DMS79 (cell line): ENCODE results near the gene ALG8.
"Not testable (repeated sequence)": the region's sequence is repeated elsewhere in the genome, so short reads cannot be mapped to it uniquely, and the experiment has no call there.

ENCODE experiments used
- DNase-seq: peaks from one replicate; lab custom pipeline; 2025; lab: John Stamatoyannopoulos, UW

ALG8 gene

GRCh38 chr11:78071717-78072116 lies 67.7 kb downstream of the ALG8 start:
- DNase-seq = no peak

GRCh38 chr11:78070621-78071020 lies 68.8 kb downstream of the ALG8 start:
- DNase-seq = no peak

GRCh38 chr11:78069465-78069864 lies 70.0 kb downstream of the ALG8 start:
- DNase-seq = peak; percentile 51

GRCh38 chr11:78067704-78068103 lies 71.7 kb downstream of the ALG8 start:
- no peak for DNase-seq

DNA sequence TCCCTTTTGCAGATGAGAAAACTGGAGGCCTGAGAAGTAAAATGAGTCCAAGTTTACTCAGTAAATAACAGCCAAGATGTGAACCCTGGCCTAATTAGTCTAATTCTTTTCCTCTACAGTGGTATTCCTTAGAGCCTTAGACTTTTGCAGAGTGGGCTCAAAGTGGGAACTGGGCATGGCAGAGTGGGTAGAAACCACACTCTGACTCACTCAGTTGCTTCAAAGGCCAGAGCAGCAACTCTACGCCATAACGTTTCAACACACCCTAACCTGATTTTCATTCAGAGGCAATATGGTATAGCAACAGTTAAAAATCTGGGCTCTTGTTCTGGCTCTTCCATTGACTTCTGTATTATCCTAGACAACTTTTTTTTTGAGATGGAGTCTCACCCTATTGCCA lies 73.0 kb downstream of the ALG8 start:
- DNase-seq = no peak

GRCh38 chr11:78065203-78065602 lies 74.2 kb downstream of the ALG8 start:
- no peak for DNase-seq

DNA sequence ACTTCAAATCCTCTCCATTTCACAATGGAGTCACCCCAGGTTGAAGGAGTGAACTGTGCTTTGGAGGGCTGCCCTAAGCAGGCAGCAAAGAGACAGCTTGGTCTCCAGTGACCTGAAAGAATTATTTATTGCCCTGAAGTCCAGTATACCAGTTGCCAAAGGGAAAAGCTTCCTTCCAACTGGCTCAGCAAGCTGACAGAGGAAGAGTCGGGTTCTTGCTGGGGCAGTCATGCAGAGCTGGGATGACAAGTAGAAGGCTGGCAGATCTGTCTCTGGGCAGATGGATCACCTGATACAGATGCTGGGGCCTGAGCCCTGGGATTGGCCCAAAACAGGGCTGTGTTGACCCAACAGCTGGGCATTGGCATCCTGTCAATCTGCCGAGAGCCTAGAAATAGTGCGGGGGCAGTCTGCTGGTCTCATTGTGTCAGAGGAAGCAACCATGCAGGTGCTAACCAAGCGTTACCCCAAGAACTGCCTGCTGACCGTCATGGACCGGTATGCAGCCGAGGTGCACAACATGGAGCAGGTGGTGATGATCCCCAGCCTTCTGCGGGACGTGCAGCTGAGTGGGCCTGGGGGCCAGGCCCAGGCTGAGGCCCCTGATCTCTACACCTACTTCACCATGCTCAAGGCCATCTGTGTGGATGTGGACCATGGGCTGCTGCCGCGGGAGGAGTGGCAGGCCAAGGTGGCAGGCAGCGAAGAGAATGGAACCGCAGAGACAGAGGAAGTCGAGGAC lies 75.8 kb downstream of the ALG8 start, which contains the start of gene THRSP:
Gene THRSP, plus strand, starts transcription at position 422 of the 742 bp plus-strand sequence. Its CDS starts 21 bp downstream, at position 443.
- no peak for DNase-seq

DNA sequence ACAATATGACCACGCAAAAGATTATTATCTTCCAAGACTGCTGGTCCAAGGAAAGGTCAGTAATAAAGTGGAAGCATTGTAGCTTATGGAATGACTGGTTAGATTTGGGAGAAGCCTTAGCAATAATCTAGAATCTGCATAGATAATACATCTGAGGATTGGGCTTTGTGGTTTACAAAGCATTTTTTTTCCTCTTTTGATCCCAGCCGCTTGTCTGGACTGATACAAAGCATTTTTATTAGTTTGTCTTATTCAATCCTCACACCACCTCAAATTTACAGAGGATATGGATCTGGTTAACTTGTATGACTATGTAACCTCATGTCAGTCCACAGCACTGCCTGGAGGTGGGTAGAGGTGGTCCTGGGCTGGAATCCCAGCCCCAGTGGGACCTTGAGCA lies 76.8 kb downstream of the ALG8 start:
- DNase-seq = no peak

GRCh38 chr11:78061921-78062311 lies 77.5 kb downstream of the ALG8 start:
- no peak for DNase-seq

GRCh38 chr11:78061088-78061920 lies 78.1 kb downstream of the ALG8 start:
- no peak for DNase-seq

DNA sequence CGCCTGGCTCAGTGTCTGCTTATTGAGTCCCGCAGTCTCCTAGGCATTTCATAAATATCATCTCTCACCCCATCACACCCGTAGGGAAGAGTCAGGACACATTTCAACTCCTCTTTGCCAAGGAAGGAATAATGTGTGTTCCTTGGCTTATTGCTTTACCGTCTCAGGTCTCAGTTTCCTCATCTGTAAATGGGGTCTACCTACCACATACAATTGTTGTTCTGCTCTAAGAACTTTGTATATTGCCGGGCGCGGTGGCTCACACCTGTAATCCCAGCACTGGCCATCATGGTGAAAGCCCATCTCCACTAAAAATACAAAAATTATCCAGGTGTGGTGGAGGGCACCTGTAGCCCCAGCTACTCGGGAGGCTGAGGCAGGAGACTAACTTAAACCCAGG lies 78.9 kb downstream of the ALG8 start:
- no peak for DNase-seq

- DNase-seq = not testable (repeated sequence)
Measured at GRCh38 chr11:78059749-78060328, 79.6 kb downstream of the ALG8 start.

GRCh38 chr11:78057462-78058055 lies 81.9 kb downstream of the ALG8 start:
- DNase-seq = no peak

GRCh38 chr11:78056093-78056492 lies 83.3 kb downstream of the ALG8 start:
- DNase-seq = no peak

DNA sequence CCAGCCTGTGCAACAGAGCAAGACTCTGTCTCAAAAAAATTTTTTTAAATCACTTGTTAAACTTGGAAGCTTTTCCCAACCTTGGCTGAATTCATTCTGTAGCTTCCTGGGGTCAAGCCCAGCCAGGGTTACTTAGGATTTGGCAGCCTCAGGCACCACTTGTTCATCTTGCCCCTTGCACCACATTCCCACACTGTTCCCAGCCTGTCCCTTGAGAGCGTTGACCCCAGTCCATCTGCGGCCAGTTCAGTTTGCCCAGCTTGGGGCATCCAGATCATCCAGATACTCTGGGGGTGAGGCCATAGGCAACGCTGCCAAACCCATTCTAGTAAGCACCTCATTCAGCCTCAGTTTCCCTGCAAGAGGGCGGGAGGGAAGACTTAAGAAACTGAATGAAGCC lies 84.5 kb downstream of the ALG8 start:
- no peak for DNase-seq

- DNase-seq = no peak
Measured at GRCh38 chr11:78050964-78051831, 88.2 kb downstream of the ALG8 start.
